ENCODE results near the gene CENATAC.
A peak's percentile ranks its signal among the peaks of the same experiment; 100 is the strongest.
"Not testable (repeated sequence)": the region's sequence is repeated elsewhere in the genome, so short reads cannot be mapped to it uniquely, and the experiment has no call there.

CENATAC gene

DNA sequence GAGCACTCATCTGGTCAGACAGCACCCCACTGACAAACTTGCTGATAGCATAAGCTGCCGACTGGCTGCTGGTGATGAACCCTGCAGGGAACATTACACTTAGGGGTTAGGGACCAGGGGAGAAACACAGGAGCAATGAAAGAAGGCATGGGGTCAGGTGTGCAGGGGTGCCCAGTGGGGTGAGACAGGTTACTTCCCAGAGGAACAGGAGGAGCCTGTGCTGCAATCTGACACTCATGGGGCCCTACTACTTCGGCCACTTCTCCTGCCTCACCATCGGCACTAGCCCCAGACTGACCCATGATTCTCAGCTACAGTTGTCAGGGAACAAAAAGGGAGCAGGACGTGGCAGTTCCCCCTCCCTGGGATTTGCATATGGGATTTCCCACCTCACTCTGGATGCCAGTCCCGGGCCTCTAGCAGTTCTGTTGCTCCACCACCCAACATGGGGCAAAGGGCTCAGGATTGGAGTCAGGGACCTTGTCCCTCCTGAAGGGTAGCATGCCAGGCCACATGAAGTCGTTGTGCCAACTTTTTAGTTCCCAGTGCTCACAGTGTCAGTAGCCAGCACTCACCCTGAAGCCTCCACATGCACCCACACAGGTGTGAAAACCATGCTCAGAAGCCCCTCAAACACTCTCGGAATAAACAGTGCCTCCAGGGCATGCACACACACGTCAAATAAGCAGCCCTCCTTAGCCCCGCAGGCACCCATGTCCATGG lies 30.6 kb downstream of the CENATAC start:
- DNase-seq = no peak

DNA sequence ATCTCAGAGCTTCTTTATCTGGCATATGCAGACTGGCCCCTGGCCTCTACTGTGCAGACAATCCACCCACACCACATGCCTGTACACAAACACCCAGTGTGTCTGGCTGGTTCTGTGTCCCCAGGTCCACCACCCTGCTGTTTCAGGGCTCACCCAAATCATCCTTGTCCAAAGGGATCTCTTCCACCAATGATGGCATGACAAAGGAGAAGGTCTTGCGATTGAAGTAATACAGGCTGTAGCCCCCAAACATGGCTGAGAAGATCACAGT lies 31.1 kb downstream of the CENATAC start:
- no peak for DNase-seq

DNA sequence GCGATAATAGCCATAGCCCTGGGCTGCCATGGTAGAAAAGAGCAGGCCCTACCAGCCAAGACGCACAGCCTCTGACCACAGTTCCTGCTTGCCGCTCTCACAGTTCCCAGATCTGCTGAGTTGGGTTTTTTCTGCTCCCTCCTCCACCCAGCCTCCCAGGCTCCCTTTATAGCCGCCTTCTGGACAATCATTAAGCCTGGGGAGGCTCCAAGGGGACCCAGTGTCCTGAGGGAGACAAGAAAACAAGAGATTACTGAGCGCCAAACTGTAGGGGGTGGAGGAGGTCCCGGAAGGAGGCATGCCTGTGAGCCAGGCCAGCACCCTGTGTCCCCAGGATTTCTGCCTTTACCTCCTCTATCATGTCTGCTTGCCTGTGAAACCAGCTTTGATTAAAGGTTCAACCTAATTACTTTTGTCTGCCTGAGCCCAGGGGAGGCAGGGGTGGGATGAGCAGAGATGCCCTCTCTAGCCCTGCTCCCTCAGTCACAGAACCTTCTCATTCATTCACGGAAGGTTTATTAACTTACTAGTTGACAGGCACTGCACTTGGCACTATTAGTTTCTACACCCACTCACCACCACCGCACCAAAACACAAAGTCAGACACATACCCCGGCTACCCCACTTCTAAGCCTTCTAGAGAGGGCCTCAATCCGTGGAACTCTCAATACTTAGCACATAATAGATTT lies 31.5 kb downstream of the CENATAC start:
- peak; percentile 54 for DNase-seq

DNA sequence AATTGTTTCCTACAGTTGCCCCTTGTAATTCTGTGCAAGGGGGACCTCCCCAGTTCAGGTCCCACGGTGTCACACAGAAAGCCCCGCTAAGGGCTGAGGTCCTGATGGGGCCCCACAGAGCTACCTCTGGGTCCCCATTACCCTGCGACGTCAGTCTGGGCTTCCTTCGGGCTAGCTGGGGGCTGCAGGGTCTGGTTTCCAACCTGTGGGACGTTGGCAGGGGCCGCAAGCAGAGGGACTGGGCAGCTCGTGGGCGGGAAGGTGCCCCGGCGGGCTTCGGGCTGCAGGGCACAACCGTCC lies 32.0 kb downstream of the CENATAC start:
- DNase-seq = peak; percentile 19

DNA sequence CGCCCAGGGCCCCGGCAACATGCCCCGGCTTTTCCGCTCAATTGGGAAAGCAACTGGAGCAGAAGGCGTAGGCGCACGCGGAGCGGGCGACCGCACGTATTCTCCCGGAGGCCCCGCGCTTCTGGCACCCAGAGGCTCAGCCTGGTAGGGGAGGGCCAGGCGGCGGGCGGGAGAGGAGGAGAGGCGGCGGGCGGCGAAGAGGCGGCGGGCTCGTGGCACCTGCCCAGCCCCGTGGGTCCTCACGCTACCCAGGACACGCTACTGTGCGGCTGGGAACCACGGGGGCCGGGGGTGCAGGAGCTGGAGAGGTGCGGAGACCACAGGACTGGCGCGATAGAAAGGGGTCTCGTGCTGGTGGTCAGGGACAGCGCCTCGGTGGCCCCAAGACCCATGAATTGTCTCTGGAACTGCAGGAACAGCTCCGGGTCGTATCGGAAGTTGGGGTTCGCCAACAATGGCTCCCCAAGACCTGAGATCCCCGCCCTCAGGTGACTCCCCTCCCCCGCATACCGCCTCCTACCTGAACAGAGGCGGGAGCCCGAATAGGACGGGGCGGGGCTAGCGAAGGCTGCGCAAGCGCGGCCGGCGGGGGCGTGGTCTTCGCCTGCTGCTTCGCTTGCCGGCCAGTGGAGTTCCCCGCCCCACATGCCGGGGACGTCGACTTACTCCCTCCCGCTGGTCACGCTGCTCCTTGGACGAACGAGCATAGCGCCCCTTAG lies 32.5 kb downstream of the CENATAC start, which contains the start of gene SLC37A4:
Gene SLC37A4 (minus strand): TSS at position 549 of the 719 bp plus-strand sequence.
- peak; percentile 99 for DNase-seq

DNA sequence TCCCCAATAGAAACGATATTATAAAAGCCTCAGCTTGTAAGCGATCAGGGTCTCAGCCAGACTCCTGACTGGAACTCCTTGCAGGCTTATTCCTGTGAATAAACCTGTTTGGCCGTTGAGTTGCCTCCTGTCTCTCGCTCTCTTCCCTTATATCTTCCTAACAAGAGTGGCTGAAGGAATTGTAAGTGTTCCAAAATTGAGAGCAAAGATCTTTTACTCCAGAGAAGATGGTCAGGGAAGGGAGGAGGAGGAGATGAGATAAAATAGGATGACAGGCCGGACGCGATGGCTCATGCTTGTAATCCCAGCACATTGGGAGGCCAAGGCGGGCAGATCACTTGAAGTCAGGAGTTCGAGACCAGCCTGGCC lies 34.0 kb downstream of the CENATAC start:
- no peak for DNase-seq

DNA sequence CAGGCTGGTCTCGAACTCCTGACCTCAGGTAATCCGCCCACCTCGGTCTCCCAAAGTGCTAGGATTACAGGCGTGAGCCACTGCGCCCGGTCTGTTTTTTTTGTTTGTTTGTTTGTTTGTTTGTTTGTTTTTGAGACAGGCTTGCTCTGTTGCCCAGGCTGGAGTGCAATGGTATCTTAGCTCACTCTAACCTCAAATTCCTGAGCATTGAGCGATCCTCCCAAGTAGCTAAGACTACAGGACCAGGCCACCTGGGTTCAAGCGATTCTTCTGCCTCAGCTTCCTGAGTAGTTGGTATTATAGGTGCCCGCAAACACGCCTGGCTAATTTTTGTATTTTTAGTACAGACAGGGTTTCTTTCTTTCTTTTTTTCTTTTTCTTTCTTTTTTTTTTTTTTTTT lies 35.5 kb downstream of the CENATAC start:
- DNase-seq = not testable (repeated sequence)

DNA sequence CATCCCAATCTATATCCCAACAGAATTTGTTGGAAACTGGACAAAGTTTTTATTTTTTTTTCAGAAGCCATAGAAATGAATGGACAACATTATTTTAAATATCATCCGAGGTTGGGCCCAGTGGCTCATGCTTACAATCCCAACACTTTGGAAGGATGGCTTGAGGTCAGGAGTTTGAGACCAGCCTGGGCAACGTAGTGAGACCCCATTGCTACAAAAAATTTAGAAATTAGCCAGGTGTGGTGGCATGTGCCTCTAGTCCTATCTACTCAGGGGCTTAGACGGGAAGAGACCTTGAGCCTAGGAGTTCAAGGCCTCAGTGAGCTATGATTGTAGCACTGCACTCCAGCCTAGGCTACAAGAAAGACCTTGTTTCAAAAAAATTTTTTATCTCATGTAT lies 36.9 kb downstream of the CENATAC start:
- DNase-seq = no peak

DNA sequence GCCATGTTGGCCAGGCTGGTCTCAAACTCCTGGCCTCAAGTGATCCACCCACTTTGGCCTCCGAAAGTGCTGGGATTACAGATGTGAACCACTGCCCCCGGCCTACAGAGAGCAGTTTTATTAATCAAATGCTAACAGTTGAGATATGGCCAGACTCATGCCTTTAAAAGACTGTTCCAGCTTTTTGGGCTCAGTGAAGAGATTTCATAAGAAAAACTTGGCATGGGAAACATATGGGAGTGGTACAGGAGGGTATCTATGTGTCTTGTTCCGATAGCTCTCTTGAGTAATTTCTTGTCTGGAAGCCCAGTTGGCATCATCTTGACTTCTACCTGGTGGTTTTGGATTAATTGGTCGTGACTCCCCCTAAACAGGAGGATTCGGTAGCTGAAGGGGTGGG lies 40.9 kb downstream of the CENATAC start:
- DNase-seq = no peak

DNA sequence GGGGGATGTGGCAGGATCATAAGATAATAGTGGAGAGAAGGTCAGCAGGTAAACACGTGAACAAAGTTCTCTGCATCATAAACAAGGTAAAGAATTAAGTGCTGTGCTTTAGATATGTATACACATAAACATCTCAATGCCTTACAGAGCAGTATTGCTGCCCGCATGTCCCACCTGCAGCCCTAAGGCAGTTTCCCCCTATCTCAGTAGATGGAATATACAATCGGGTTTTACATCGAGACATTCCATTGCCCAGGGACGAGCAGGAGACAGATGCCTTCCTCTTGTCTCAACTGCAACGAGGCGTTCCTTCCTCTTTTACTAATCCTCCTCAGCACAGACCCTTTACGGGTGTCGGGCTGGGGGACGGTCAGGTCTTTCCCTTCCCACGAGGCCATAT lies 41.5 kb downstream of the CENATAC start:
- not testable (repeated sequence) for DNase-seq

DNA sequence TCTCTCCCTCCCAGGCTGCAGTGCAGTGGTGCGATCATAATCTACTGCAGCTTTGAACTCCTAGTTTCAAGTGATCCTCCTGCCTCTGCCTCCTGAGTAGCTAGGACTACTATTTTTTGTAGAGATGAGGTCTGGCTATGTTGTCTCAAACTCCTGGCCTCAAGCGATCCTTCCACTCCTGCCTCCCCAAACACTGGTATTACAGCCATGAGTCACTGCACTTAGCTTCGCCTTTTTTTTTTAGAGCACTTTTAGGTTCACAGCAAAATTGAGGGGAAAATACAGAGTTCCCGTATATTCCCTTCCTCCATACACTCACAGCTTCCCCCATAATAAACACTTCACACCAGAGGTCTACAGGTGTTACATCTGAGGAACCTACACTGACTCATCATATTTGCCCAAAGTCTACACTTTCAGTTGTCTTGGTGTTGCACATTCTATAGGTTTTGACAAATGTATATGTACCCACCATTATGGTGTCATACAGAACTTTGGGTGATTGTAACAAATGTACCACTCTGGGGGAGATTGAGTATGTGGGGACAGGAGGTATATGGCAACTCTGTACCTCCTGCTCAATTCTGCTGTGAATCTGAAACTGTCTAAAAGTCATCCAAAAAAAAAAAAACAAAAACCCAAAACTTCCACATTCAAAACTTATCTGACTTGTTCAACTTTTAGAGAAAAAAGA lies 44.0 kb downstream of the CENATAC start:
- no peak for DNase-seq

DNA sequence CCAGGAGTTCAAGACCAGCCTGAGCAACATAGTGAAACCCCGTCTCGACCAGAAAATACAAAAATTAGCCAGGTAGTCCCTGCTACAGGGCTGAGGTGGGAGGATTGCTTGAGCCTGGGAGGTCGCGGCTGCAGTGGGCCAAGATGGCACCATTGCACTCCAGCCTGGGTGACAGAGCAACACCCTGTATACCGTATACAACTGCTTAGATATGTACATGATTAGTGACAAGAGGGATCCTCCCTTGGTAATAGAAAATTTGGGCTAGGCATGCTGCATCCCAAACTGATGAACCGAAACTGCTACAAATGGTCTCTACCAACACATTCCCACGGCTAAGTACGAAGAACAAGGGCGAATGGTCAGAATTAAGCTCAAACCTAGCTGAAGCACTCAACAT lies 45.0 kb downstream of the CENATAC start:
- no peak for DNase-seq

DNA sequence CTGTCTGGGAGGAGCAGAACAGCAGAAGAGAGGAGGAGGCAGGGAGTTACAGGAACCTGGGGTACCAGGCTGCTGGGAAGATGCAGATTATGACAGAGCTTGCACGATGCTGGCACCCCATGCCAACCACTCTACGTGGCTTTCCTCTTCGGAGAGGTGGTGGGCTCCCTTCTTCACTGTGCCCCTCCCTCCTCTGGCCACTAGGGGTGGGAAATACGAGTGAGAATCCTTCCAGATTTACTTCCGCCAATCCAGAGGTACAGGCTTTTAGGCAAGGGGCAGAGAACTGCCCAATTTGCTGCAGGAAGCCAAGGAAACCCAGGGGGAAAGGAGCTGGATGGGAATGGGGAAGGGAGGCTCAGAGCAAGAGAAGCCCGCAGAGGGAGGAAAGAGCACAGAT lies 46.8 kb downstream of the CENATAC start:
- DNase-seq = no peak

DNA sequence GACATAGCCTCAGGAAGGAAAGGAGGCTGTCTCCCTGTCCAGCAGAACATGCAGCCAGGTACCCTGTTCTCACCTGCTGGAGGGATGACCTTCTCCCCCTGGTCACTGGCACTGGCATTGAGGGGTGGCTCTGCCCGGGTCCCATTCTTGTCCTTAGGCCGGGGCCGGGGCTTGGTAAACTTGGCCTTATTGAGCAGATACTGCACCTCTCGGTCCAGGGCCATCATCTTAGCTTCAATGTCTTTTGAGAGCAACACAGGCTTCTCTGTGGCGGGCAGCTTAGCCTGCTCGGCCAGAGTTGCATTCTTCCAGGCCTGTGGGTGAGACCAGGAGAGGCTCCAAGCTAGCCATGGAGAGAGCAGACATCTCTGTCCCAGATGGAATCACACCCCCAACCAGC lies 48.6 kb downstream of the CENATAC start:
- no peak for DNase-seq

DNA sequence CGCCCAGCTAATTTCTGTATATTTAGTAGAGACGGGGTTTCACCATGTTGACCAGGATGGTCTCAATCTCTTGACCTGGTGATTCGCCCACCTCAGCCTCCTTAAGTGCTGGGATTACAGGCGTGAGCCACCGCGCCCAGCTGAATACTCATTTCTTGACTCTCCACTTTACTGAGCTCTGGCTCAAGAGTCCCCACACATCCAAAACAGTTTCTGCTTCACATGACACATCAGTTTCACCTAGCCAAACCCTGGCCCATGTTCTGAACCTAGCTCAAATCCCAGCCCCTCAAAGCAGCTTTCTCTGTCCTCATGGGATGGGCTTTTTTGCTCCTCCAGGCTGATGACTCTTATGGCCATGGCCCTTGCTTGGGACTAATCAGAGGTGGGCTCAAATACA lies 49.3 kb downstream of the CENATAC start:
- no peak for DNase-seq

DNA sequence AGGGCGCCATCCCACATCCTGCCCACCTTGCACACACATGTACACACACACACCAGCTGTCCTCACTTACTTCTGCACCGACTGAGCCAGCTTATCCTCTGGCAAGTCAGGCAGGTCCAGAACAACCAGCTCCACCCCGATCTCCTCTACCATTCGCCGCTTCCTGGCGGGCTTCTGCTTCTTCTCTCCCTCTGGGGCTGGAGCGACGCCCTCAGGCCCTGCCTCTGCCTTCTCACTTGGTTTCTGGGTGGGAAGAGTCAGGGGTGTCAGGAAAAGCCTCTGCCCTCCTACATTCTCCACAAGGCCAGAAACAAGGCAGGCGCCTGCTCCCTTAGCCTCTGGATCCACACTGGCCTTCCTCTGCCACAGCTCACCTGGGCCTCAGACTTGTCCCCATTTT lies 50.7 kb downstream of the CENATAC start:
- no peak for DNase-seq

DNA sequence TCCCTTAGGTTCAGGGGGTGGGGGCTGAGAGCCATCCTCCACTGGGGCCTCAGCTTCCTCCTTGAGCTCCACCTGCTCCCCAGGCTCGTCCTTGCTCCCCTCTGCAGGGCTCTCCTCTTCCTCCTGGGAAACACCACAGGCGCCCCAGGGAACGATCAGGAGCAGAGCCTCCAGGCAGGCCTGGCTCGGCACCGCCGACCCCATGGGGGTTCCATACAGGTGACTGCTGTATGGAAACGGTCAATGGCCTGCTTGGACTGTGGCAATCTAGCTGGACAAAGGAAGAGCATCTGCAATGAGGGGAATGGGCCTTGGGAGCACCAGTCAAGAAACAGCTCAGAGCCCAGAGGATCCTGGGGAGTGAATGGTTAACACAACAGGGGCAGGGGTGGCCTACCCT lies 51.1 kb downstream of the CENATAC start:
- DNase-seq = no peak

DNA sequence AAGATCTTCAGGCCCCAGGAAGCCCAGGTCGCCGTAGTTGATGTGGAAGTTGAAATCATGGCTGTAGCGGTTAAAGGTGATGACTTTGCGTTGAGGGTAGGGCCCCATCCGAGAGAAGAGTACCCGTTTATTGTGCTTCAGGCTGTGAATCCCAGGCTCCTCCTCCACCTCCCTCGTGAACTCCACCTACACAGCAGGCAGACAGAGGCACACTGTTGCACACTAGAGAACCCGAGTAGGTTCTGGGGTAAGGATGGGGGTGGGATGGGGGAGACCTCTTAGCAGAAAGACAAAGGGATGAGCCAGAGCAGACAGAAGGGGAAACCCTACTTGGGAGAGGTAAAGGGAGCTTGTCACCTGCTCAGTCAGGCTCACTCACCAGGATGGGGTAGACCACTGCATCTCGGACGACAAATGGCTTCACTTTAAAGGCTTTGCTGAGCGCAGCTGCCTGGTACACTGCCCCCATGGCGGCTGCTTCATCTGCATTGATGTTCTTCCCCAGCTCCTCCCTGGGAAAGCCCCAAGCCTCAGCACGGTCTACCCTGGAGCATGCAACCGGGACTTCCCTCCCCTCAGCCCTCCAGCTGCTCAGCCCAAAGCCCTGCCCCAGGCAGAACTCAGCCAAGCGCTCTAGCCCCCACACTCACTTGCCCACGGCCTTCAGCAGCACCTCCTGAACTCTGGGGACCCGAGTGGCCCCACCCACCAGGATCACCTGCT lies 53.7 kb downstream of the CENATAC start:
- peak; percentile 40 for DNase-seq

DNA sequence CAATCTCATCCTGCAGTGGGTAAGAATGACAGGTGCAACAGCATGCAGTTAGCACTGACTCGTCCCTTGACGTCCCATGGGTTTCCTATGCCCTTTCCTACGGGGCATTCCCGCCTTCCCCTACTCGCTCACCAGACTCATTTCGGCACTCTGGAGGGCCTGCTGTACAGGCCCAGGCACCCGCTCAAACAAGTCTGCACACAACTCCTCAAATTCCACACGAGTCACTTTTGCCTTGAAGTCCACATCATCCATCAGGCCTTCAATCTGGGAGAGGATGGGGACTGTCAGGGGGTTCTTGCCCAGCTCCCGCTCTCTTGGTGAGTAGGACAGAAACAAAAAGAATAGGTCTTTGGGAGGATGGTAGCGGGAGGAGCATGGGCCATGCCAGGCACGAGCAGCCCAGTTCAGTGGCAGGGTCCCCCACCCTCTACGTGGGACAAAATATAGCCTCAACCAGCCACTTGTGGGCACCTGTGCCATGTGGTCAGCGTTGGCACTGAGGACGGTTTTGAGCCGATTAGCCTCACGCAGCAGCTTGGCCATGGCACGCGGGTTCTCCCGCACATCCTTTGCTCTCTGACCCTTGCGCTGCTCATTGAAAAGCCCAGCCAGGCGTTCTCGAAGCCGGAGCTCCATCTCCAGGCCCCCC lies 54.4 kb downstream of the CENATAC start:
- DNase-seq = no peak

DNA sequence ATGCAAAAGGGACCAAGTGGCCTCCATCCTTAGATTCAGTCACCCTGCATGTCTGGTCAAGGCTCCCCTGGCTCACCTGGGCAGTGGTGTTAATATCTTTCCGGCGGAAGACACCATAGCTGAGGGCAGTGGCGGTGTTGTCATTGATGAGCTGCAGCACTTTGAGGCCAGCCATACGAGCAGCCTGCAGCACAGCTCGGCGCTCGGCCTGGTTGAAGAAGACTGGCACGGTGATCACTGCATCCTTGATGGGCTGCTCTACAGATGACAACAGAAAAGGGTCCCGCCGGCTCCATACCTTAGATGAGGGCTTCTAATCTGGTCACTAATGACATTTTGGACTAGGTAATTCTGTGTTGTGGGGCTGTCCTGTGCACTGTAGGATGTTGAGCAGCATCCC lies 56.5 kb downstream of the CENATAC start:
- no peak for DNase-seq

DNA sequence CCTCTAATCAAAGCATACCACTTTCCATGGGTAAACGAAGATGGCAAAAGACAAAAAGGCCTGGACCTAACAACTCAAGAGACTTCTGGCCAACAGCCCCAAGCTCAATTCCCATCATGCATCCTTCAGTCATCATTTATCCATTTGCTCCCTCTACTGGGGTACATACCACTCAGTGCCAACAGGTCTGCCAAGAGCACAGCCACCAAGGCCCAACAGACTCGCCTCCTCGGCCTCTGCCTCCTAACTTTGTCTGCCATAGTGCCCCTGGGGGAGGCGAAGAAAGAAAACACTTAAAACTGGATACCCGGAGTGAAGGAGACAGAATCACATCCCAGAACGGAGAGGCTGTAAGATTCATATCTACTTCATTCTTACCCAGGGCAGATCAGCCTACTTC lies 58.0 kb downstream of the CENATAC start:
- no peak for DNase-seq

DNA sequence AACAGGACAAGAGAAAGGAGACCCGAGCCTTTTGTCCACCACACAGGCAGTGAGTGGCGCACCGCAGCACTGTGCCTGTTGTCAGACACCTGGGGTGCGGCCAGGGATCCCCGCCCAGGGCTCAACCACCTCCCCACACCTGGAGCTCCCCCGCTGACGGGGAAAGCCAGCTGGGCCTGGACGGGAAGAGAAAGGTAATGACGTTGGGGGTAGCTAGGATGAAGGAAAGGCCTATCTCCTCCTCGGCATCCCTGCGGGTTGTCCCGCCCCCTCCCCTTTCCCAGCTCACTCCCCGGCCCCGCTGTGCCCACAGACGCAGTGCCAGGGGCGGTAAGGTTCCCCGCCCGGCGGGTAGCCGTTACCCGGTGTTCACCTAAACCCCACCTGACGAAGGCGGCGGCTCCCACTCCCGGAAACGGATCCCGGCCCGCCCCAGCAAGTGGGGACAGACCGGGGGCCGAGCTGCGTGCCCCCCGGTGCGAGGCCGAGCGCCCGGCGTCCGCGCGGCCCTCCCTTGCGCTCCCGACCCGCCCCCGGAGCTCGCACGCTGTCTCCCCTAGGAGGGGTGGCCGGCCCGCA lies 58.6 kb downstream of the CENATAC start:
- DNase-seq = peak; percentile 43

Measured in stimulated activated CD4-positive, alpha-beta T cell treated with anti-CD3 and anti-CD28 coated beads, Interleukin-4, amount 100 ng/mL, for 1 hour (primary cell).